ENCODE measurements around the gene XRCC5.
"Not testable (repeated sequence)": the region's sequence is repeated elsewhere in the genome, so short reads cannot be mapped to it uniquely, and the experiment has no call there.

Gene XRCC5

GRCh38 chr2:216134958-216135541 lies 25.9 kb downstream of the XRCC5 start:
- H3K79me2 ChIP-seq (ENCODE audit: insufficient read depth, low read length): no peaks in the 10 kb centered on the region
- no peaks in the 10 kb centered on the region for H3F3A ChIP-seq (ENCODE audit: insufficient read depth, low read length)
- no peak overlapping the region for H3K27ac ChIP-seq (ENCODE audit: low read depth, low read length, poor library complexity, severe bottlenecking)
- H3K9me3 ChIP-seq (ENCODE audit: low read length): no peaks in the 10 kb centered on the region
- H3K4me3 ChIP-seq (ENCODE audit: low read depth, low read length, poor library complexity, severe bottlenecking): no peak overlapping the region
- H3K4me2 ChIP-seq (ENCODE audit: low read length): no peak overlapping the region
- no peaks in the 10 kb centered on the region; the same call in none of the 2 replicates for H4K20me1 ChIP-seq (ENCODE audit: insufficient read depth, low read length)
- no peaks in the 10 kb centered on the region for H3K4me1 ChIP-seq (ENCODE audit: insufficient read depth, low read length, severe bottlenecking)
- H3K9ac ChIP-seq (ENCODE audit: low read length): no peak overlapping the region
- no peaks in the 10 kb centered on the region for H3K27me3 ChIP-seq (ENCODE audit: insufficient read depth, low read length)
- no peak overlapping the region for H2AFZ ChIP-seq (ENCODE audit: low read length)
- no peaks in the 10 kb centered on the region for H3K9me2 ChIP-seq (ENCODE audit: low read depth, low read length)
- TF ChIP-seq CTCF (IDR thresholded peaks at IDR 0.05; ENCODE audit: low read length) (no peak), EZH2 (IDR thresholded peaks at IDR 0.05; ENCODE audit: borderline replicate concordance, low read length) (no peak)
- peaks cover 98% of the 10 kb centered on the region for H3K36me3 ChIP-seq (ENCODE audit: insufficient read depth, low read length)

DNA sequence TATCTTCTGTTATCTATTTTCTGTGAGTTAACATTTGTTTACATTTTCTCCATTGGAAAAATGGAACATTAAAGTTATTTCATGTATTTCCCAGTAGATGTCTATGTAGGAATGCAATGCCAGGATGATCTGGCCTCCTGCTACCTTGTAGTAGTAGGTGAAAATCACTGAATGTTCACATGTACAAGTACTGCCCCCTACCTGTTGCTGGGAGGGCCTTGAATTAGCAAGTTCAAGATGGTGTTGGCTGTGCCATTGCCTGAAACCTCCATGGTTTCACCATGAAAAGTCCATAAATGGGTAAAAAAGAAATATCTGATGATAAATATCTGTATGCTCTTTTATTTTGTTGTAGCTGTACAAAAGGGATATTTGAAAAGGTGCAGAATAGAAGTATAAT lies 30.7 kb downstream of the XRCC5 start:
- H3K27me3 ChIP-seq (ENCODE audit: insufficient read depth, low read length): no peaks in the 10 kb centered on the region
- H4K20me1 ChIP-seq (ENCODE audit: insufficient read depth, low read length): no peaks in the 10 kb centered on the region; the same call in 1 of the 2 replicates
- no peak overlapping the region for H3K9ac ChIP-seq (ENCODE audit: low read length)
- no peaks in the 10 kb centered on the region for H3F3A ChIP-seq (ENCODE audit: insufficient read depth, low read length)
- H3K9me3 ChIP-seq (ENCODE audit: low read length): no peaks in the 10 kb centered on the region
- no peak overlapping the region for H3K4me3 ChIP-seq (ENCODE audit: low read depth, low read length, poor library complexity, severe bottlenecking)
- peaks cover 98% of the 10 kb centered on the region for H3K36me3 ChIP-seq (ENCODE audit: insufficient read depth, low read length)
- no peaks in the 10 kb centered on the region for H3K79me2 ChIP-seq (ENCODE audit: insufficient read depth, low read length)
- no peak for TF ChIP-seq EZH2 (IDR thresholded peaks at IDR 0.05; ENCODE audit: borderline replicate concordance, low read length)
- TF ChIP-seq CTCF (IDR thresholded peaks at IDR 0.05; ENCODE audit: low read length): peak; percentile 40
- H3K4me1 ChIP-seq (ENCODE audit: insufficient read depth, low read length, severe bottlenecking): no peaks in the 10 kb centered on the region
- no peak overlapping the region for H3K27ac ChIP-seq (ENCODE audit: low read depth, low read length, poor library complexity, severe bottlenecking)
- no peak overlapping the region for H3K4me2 ChIP-seq (ENCODE audit: low read length)
- H2AFZ ChIP-seq (ENCODE audit: low read length): no peak overlapping the region
- H3K9me2 ChIP-seq (ENCODE audit: low read depth, low read length): no peaks in the 10 kb centered on the region

GRCh38 chr2:216141516-216141915 lies 32.4 kb downstream of the XRCC5 start:
- H3K9ac ChIP-seq (ENCODE audit: low read length); H3K4me3 ChIP-seq (ENCODE audit: low read depth, low read length, poor library complexity, severe bottlenecking); H3K27ac ChIP-seq (ENCODE audit: low read depth, low read length, poor library complexity, severe bottlenecking); H3K4me1 ChIP-seq (ENCODE audit: insufficient read depth, low read length, severe bottlenecking); H3K27me3 ChIP-seq (ENCODE audit: insufficient read depth, low read length); H2AFZ ChIP-seq (ENCODE audit: low read length); H3K9me2 ChIP-seq (ENCODE audit: low read depth, low read length); H3K79me2 ChIP-seq (ENCODE audit: insufficient read depth, low read length); H3K4me2 ChIP-seq (ENCODE audit: low read length); H3F3A ChIP-seq (ENCODE audit: insufficient read depth, low read length); H3K9me3 ChIP-seq (ENCODE audit: low read length); H4K20me1 ChIP-seq (ENCODE audit: insufficient read depth, low read length): not testable (repeated sequence)
- H3K36me3 ChIP-seq (ENCODE audit: insufficient read depth, low read length): peaks cover 98% of the 10 kb centered on the region

DNA sequence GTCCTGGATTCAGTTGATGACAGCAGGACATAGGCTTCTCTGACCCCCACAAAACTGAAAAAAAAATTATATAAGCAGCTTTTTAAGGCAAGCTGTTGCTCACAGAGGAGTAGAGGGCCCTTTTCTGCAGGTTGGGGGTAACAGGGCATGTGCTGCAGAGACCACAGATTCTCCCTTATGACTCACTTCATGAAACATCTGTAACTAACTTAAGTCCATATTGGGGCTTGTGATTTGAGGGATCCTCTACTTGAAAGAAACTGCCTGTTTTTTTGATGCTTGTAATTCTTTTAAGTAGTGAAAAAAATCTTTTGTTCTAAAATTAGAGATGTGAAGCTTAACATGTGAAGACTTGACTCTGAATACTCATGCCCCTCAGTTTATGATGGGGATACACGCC lies 33.4 kb downstream of the XRCC5 start:
- Histone ChIP-seq H3K4me3 (ENCODE audit: low read depth, low read length, poor library complexity, severe bottlenecking) (no peak overlapping the region), H2AFZ (ENCODE audit: low read length) (no peak overlapping the region), H3K36me3 (ENCODE audit: insufficient read depth, low read length) (peaks cover 97% of the 10 kb centered on the region), H3K4me1 (ENCODE audit: insufficient read depth, low read length, severe bottlenecking) (no peaks in the 10 kb centered on the region), H3K79me2 (ENCODE audit: insufficient read depth, low read length) (no peaks in the 10 kb centered on the region), H3K9me3 (ENCODE audit: low read length) (no peaks in the 10 kb centered on the region), H3K9ac (ENCODE audit: low read length) (no peak overlapping the region), H3F3A (ENCODE audit: insufficient read depth, low read length) (no peaks in the 10 kb centered on the region), H3K27ac (ENCODE audit: low read depth, low read length, poor library complexity, severe bottlenecking) (no peak overlapping the region), H4K20me1 (ENCODE audit: insufficient read depth, low read length) (no peaks in the 10 kb centered on the region), H3K27me3 (ENCODE audit: insufficient read depth, low read length) (no peaks in the 10 kb centered on the region), H3K4me2 (ENCODE audit: low read length) (no peak overlapping the region), H3K9me2 (ENCODE audit: low read depth, low read length) (no peaks in the 10 kb centered on the region)
- TF ChIP-seq EZH2 (IDR thresholded peaks at IDR 0.05; ENCODE audit: borderline replicate concordance, low read length) (no peak), CTCF (IDR thresholded peaks at IDR 0.05; ENCODE audit: low read length) (no peak)

Data from OCI-LY1 (cell line).